ENCODE results near the gene BRINP3. TPM values are rescaled to one million over a fixed set of nuclear protein-coding genes. Genes with fewer than 3 reads are reported as not detected.

BRINP3 gene
- total RNA-seq, 1 experiment from 2014 or later = not detected

DNA sequence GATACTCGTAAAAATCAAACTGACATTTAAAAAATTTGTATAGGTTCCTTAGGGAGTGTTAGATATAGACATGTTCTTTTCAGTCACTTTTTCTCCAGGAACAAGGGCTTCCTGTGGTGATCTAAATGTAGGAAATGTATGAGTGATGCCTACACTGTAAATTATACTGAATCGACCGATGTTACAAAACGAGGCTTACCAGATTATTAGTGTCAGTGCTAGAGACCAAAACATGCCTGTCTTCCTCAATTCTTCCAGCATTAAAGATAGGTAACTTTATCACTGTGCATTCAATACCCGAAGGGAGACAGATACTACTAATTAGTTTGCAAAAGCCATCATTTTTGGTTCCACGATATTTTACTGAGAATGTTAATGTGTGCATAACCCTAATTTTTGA lies 86.1 kb downstream of the BRINP3 start:
- Histone ChIP-seq H3K56ac (ENCODE audit: insufficient read length, low read depth, low read length) (no peak overlapping the region), H2BK120ac (ENCODE audit: low read depth, low read length, poor library complexity, severe bottlenecking) (no peak overlapping the region), H3K4me1 (ENCODE audit: insufficient read depth, low read length) (no peaks in the 10 kb centered on the region), H2BK20ac (ENCODE audit: low read depth, low read length, poor library complexity, severe bottlenecking) (no peak overlapping the region), H2BK5ac (ENCODE audit: insufficient read length, low read length) (no peak overlapping the region), H4K5ac (ENCODE audit: insufficient read length, low read depth, low read length) (no peak overlapping the region), H3K14ac (ENCODE audit: insufficient read depth, low read length) (no peak overlapping the region), H3K4ac (ENCODE audit: low read depth, low read length) (no peak overlapping the region), H3K23me2 (ENCODE audit: insufficient read length, low read depth, low read length, poor library complexity, severe bottlenecking) (no peaks in the 10 kb centered on the region), H3K79me1 (ENCODE audit: insufficient read depth, low read depth, low read length, poor library complexity, severe bottlenecking) (no peaks in the 10 kb centered on the region), H3K9me3 (ENCODE audit: control insufficient read depth, low read depth, low read length) (no peaks in the 10 kb centered on the region), H3K27ac (ENCODE audit: insufficient read length, low read depth, low read length) (no peak overlapping the region), H4K8ac (replicated peaks; ENCODE audit: insufficient read length, low read depth, low read length) (no peak overlapping the region), H3K9ac (ENCODE audit: extremely low read depth, insufficient read length, low read length) (no peak overlapping the region), H3K4me2 (ENCODE audit: insufficient read depth, insufficient read length, low read length) (no peak overlapping the region), H2AFZ (ENCODE audit: low read length) (no peak overlapping the region), H3K27me3 (ENCODE audit: insufficient read depth, low read length) (no peaks in the 10 kb centered on the region), H3K18ac (ENCODE audit: insufficient read length, low read depth, low read length) (no peak overlapping the region), H3K23ac (ENCODE audit: insufficient read length, low read depth, low read length) (no peak overlapping the region), H2BK15ac (ENCODE audit: low read depth, low read length) (no peak overlapping the region), H2AK5ac (ENCODE audit: insufficient read length, low read length) (no peak overlapping the region), H2BK12ac (ENCODE audit: insufficient read length, low read depth, low read length) (no peak overlapping the region), H4K20me1 (ENCODE audit: control insufficient read depth, insufficient read depth, insufficient read length) (no peaks in the 10 kb centered on the region), H4K91ac (ENCODE audit: insufficient read length, low read depth, low read length) (no peak overlapping the region), H3T11ph (ENCODE audit: low read length) (no peak overlapping the region), H3K79me2 (ENCODE audit: insufficient read depth, low read length) (no peaks in the 10 kb centered on the region)
- no peak overlapping the region for H3K4me3 Mint-ChIP-seq
- no peaks in the 10 kb centered on the region for H3K36me3 Mint-ChIP-seq (ENCODE audit: insufficient read depth in 1 of 3, low read depth in 3 of 3)
- DNase-seq = no peak
- no peaks in the 10 kb centered on the region for H3K4me1 Mint-ChIP-seq
- WGBS (ENCODE audit: extremely low coverage, insufficient read length, low lambda C conversion rate) = no CpG with 5 or more reads among the region's 6 CpGs
- no peak overlapping the region for H3K27ac Mint-ChIP-seq
- H3K27me3 Mint-ChIP-seq (ENCODE audit: low read depth) = no peaks in the 10 kb centered on the region
- TF ChIP-seq, protein P1, sequence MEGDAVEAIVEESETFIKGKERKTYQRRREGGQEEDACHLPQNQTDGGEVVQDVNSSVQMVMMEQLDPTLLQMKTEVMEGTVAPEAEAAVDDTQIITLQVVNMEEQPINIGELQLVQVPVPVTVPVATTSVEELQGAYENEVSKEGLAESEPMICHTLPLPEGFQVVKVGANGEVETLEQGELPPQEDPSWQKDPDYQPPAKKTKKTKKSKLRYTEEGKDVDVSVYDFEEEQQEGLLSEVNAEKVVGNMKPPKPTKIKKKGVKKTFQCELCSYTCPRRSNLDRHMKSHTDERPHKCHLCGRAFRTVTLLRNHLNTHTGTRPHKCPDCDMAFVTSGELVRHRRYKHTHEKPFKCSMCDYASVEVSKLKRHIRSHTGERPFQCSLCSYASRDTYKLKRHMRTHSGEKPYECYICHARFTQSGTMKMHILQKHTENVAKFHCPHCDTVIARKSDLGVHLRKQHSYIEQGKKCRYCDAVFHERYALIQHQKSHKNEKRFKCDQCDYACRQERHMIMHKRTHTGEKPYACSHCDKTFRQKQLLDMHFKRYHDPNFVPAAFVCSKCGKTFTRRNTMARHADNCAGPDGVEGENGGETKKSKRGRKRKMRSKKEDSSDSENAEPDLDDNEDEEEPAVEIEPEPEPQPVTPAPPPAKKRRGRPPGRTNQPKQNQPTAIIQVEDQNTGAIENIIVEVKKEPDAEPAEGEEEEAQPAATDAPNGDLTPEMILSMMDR (conservative IDR thresholded peaks at IDR 0.05) = no peak
- H3K9me3 Mint-ChIP-seq = no peaks in the 10 kb centered on the region
